ENCODE data around the gene MFAP4. TPM values are rescaled to one million over a fixed set of nuclear protein-coding genes. Genes with fewer than 3 reads are reported as not detected.
"Not testable (repeated sequence)": the region's sequence is repeated elsewhere in the genome, so short reads cannot be mapped to it uniquely, and the experiment has no call there.

The MFAP4 gene
- total RNA-seq, 1 donor: 89.6 TPM

- no peak for TF ChIP-seq CTCF (IDR thresholded peaks at IDR 0.05; ENCODE audit: insufficient read depth, low read length)
- no peak for DNase-seq (ENCODE audit: low read depth)
- H3K4me3 ChIP-seq (ENCODE audit: low read depth, low read length): no peak overlapping the region
These were observed 25.7 kb downstream of the MFAP4 start for GRCh38 chr17:19361326-19361725.

GRCh38 chr17:19360772-19361171 lies 26.2 kb downstream of the MFAP4 start:
- no peak overlapping the region for H3K4me3 ChIP-seq (ENCODE audit: low read depth, low read length)
- TF ChIP-seq CTCF (IDR thresholded peaks at IDR 0.05; ENCODE audit: insufficient read depth, low read length): no peak
- DNase-seq (ENCODE audit: low read depth): no peak

- no peak overlapping the region for H3K4me3 ChIP-seq (ENCODE audit: low read depth, low read length)
- no peak for DNase-seq (ENCODE audit: low read depth)
- TF ChIP-seq CTCF (IDR thresholded peaks at IDR 0.05; ENCODE audit: insufficient read depth, low read length): no peak
These were observed 27.1 kb downstream of the MFAP4 start for GRCh38 chr17:19359856-19360255.

- H3K4me3 ChIP-seq (ENCODE audit: low read depth, low read length): no peak overlapping the region
- no peak for TF ChIP-seq CTCF (IDR thresholded peaks at IDR 0.05; ENCODE audit: insufficient read depth, low read length)
- DNase-seq (ENCODE audit: low read depth): no peak
These were observed 27.8 kb downstream of the MFAP4 start for GRCh38 chr17:19359151-19359550.

GRCh38 chr17:19357761-19358160 lies 29.2 kb downstream of the MFAP4 start:
- no peak overlapping the region for H3K4me3 ChIP-seq (ENCODE audit: low read depth, low read length)
- DNase-seq (ENCODE audit: low read depth): no peak
- TF ChIP-seq CTCF (IDR thresholded peaks at IDR 0.05; ENCODE audit: insufficient read depth, low read length): no peak

- no peak for DNase-seq (ENCODE audit: low read depth)
- TF ChIP-seq CTCF (IDR thresholded peaks at IDR 0.05; ENCODE audit: insufficient read depth, low read length): no peak
These were observed 29.6 kb downstream of the MFAP4 start for GRCh38 chr17:19357351-19357750.

GRCh38 chr17:19354748-19355147 lies 32.2 kb downstream of the MFAP4 start:
- no peak overlapping the region for H3K4me3 ChIP-seq (ENCODE audit: low read depth, low read length)
- TF ChIP-seq CTCF (IDR thresholded peaks at IDR 0.05; ENCODE audit: insufficient read depth, low read length): no peak
- DNase-seq (ENCODE audit: low read depth): no peak

More at GRCh38 chr17:19357351-19357750, 29.6 kb downstream of the MFAP4 start:
- H3K4me3 ChIP-seq (ENCODE audit: low read depth, low read length): no peak overlapping the region

- not testable (repeated sequence) for DNase-seq (ENCODE audit: low read depth); H3K4me3 ChIP-seq (ENCODE audit: low read depth, low read length)
These were observed 33.6 kb downstream of the MFAP4 start for GRCh38 chr17:19353401-19353800.

Data from fibroblast of the aortic adventitia (primary cell).